Measurements from ENCODE around the gene MIOS.
"Not testable (repeated sequence)": the region's sequence is repeated elsewhere in the genome, so short reads cannot be mapped to it uniquely, and the experiment has no call there.

MIOS gene

GRCh38 chr7:7647495-7648036 is 80.9 kb downstream of the MIOS start:
- DNase-seq (ENCODE audit: low read depth): no peak

- no peak for DNase-seq (ENCODE audit: low read depth)
Observed at GRCh38 chr7:7650682-7651206, 84.1 kb downstream of the MIOS start.

- DNase-seq (ENCODE audit: low read depth): no peak
Observed at GRCh38 chr7:7651479-7651878, 84.8 kb downstream of the MIOS start.

- no peak for DNase-seq (ENCODE audit: low read depth)
Observed at GRCh38 chr7:7652798-7653540, 86.3 kb downstream of the MIOS start.

GRCh38 chr7:7653593-7654187 is 87.0 kb downstream of the MIOS start:
- no peak for DNase-seq (ENCODE audit: low read depth)

- no peak for DNase-seq (ENCODE audit: low read depth)
Observed at GRCh38 chr7:7654964-7655715, 88.5 kb downstream of the MIOS start.

- not testable (repeated sequence) for DNase-seq (ENCODE audit: low read depth)
Observed at GRCh38 chr7:7656459-7656858, 89.8 kb downstream of the MIOS start.

Measured in EH (cell line).